Stimulated activated CD4-positive, alpha-beta T cell treated with anti-CD3 and anti-CD28 coated beads, Interleukin-2, amount 100 ng/mL, for 4 hours (primary cell): ENCODE data around the gene ZNF334.

Experiments used
- DNase-seq: peaks from one replicate; pipeline ENCODE4 v3.0.0-alpha.2; 2020; ENCODE audit warnings: low read depth

The ZNF334 gene

DNA sequence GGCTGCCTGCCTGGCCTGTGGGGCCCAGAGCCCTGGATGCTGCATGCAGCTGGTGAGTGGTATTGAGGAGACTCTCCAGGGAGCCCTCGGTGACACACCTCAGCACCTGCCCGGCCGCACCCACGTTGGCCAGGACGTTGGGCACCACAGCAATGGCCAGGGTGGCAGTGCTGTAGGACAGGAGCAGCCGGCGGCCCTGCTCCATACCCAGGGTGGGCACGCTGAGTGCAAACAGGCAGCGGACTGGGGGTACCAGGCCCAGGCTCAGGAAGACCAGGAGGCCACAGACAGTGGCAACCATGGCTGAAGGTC, 32.4 kb upstream of the ZNF334 start:
- DNase-seq = no peak

DNA sequence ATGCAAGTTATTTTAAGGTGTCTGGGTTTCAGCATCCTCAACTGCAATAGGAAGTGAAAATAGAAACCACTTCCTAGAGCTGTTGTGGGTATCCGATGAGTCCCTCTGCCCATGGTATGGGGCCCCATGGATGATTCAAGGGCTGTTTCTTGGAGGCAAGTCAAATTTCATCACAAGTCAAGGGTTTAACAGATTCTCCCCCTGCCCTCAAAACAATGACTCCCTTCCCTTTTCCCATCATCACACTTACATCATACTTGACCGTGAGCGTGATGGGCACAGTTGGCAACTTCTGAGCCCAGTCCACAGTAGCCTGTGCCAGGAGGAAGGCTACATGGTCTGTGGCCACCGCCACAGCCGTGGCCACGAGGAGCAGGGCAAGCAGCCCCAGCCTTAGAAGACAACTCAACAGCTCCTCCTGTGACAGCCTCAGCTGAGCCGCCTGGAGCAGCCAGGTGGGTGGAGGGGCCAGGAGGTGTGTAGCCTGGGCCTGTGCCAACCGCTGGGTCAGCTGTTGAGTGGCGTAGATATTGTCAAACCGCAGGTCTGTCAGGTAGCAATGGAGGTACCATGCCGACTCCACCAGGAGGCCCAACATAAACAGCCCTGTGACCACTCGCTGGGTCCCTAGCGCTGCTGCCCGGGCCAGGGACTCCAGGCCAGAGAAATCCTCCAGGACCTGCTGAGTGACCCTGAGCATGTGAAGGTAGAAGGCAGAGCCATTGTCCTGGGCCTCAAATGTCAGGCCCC, 31.9 kb upstream of the ZNF334 start:
- DNase-seq = no peak

DNA sequence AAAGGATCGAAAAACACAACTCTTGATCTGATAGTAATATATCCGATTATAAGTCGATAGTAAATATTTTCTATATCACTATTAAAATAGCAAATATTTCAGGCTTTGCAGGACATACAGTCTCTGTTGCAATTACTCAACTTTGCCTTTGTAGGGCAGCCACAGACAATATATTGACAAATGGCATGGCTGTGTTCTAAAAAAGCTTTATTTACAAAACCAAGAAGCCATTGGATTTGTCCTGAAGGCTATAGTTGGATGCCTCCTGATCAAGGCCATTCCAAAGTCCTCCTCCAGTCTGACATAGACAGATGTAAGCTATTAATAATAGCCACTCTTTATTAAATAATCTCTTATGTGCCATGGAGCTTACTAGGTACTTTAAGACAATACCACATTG, 31.2 kb upstream of the ZNF334 start:
- no peak for DNase-seq

DNA sequence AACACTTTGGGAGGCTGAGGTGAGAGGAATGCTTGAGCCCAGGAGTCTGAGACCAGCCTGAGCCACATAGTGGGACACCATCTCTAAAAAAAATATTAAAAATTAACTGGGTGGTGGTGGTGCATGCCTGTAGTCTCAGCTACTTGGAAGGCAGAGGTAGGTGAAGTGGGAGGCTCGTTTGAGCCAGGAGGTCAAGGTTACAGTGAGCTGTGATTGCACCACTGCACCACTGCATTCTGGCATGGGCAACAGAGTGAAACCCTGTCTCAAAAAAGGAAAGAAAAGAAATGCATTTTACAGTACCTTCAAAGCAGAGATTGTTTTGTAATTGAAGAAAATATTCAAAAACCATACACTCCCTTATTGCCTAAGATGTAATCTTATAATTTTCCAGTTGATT, 30.6 kb upstream of the ZNF334 start:
- DNase-seq = no peak

DNA sequence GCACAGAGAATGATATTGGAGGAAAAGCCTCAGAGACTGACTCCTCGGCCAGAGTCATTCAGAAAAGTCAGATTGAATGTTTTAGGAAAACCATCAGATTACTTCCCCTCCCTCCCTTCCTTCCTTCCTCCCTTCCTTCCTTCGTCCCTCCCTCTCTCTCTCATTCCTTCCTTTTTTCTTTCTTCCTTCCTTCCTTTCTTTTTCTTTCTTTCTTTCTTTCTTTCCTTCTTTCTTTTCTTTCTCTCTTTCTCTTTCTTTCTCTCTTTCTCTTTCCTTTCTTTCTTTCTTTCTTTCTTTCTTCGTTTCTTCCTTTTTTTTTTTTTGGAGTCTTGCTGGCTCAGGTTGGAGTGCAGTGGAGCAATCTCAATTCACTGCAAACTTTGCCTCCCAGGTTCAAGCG, 29.7 kb upstream of the ZNF334 start:
- no peak for DNase-seq

- no peak for DNase-seq
These were observed 28.0 kb upstream of the ZNF334 start for GRCh38 chr20:46541229-46541935.

DNA sequence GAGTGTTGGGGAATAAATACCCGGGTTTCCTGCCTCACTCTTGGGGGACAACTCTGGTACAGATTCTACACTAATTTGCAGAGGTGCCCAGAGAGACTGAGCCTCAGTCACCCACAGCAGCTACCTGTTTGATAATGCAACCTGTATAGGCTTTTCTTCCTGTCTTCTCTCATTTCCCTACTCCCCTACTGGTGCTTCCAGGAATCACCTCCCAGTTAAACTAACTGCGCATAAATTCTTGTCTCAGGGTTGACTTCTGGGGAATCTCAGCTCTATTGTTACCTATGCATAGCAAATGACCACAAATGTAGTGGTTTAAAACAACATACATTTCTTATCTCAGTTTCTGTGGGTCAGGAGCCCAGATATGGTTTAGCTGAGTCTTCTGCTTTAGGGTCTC, 25.8 kb upstream of the ZNF334 start:
- DNase-seq = no peak

- DNase-seq = no peak
These were observed 17.3 kb upstream of the ZNF334 start for GRCh38 chr20:46530640-46531039.

DNA sequence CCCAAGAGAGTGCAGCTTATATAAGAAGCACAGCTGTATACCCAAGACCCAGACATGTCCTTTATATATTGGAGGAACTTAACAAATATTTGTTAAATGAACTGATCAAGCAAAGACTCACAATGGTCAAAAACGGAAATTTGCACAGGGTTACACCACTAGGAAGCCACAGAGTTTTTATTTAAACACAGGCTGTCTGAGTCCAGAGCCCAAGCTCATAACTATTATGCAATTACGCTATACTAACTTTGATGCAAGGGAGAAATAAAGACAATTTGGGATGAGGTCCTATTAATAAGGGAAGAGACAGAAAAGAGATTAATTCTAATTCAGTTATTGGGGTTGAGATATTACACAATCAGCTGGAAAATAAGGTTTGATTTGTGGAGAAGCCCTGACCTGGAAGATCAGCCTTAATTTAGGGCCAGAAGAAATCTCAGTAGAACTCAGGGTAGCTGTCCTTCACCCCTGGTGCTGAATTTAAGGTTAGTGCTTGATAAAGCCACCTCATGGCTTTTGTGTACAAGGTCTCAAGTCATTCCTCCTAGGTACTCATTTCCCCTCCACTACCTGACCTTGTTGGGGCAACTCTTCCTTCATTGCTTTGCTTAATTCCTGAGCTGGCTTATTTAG, 10.5 kb upstream of the ZNF334 start:
- no peak for DNase-seq

DNA sequence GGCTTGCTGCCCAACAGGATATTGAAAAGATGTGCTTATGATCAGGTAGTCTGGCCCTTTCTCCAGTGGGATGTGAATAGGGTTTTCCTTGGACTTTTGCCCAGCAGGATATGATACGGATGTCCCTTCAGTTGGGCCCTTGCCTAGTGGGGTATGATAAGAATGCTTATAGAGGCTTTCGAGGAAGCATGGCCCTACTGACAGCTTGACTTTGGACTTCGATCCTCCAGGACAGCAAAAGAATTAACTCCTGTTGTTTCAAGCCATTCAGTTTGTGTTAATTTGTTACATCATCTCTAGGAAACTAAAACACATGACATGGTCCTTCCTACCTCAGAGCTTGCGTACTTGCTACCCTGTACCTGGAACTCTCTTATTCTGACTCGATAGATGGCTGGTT, 9.7 kb upstream of the ZNF334 start:
- no peak for DNase-seq

GRCh38 chr20:46520976-46521579, 7.7 kb upstream of the ZNF334 start:
- DNase-seq = peak; percentile 9

- no peak for DNase-seq
These were observed 7.2 kb upstream of the ZNF334 start for GRCh38 chr20:46520540-46520939.

DNA sequence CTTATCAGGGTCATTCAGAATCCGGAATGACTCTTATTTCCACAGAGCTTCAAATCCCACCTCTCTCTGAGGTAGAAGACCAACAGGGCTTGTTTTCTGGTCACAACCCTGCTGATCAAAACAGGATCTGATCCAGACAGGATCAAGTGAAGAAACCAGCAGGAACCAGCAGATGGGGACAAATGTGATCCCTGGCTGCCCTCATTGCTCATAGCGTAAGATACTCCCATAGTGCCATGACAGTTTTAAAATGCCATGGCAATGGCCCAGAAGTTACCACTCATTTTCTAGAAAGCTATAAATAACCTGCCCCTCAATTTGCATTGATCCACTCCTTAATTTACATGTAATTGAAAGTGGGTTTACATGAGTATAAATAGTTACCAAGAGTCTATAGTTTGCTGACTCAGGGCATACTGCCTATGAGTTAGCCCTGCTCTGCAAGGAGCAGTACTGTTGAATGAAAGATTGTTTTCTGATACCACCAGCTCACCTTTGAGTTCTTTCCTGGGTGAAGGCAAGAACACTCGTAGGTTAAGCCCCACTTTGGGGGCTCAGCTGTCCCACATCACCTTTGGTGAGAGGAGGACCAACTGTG, 6.2 kb upstream of the ZNF334 start:
- no peak for DNase-seq

DNA sequence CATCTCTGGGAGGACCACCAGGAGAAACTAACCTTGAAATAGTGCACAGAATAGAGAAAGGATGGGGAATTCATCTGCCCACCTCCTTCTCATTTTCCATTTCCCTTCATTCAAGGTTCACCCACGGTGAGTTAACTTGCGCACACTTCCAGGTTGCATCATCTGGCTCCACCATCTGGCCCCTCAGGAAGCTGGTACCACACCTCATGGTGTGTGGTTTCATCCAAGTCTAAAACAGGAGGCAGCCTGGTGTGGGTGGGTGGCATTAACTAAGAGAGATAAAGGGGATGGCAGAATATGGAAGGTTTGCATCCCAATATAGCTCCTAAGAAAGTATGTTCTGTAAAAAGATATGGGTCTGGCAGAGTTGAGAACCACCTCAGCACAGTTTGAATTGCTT, 3.8 kb downstream of the ZNF334 start:
- no peak for DNase-seq

DNA sequence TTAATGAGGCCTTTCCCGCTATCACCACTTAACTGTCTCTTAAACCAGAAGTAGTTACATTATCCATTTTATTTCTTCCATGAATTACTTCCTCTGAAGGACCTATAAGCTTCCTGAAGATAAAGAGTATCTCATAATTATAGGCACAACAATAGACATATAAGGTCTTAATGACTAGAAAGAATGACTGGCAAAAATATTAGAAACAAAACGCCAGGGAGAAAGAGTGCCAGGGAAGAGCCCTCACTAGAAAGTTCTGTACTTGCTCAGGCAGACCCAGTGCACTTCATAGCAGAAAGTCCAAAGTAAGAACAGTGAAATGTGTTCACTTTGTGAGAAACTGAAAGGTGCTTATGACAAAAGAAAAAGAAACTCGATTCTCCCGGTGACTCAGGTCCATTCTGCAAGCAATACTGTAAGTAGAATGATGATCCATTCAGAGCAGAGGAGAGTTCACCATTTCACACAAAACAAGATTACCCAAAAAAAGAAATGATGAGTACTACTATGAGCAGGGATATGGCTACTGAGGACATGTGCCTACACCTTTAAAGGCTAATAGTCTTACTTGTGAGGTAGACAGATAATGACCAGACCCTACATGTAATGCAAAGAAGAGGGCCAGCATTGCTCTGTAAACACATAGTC, 5.5 kb downstream of the ZNF334 start:
- DNase-seq = no peak

- no peak for DNase-seq
These were observed 7.9 kb downstream of the ZNF334 start for GRCh38 chr20:46505506-46505905.

DNA sequence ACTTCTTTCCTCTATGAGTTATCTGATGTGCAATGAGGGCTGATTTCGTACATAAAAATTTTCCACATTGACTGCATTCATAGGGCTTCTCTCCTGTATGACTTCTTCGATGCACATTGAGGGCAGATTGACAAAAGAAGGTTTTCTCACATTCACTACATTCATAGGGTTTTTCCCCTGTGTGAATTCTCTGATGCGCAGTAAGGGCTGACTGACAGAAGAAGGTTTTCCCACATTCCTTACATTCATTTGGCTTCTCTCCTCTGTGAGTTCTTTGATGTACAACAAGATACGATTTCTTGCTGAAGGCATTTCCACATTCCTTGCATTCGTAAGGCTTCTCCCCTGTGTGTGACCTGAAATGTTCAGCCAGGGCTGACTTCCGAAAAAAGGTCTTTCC, 11.4 kb downstream of the ZNF334 start:
- no peak for DNase-seq

DNA sequence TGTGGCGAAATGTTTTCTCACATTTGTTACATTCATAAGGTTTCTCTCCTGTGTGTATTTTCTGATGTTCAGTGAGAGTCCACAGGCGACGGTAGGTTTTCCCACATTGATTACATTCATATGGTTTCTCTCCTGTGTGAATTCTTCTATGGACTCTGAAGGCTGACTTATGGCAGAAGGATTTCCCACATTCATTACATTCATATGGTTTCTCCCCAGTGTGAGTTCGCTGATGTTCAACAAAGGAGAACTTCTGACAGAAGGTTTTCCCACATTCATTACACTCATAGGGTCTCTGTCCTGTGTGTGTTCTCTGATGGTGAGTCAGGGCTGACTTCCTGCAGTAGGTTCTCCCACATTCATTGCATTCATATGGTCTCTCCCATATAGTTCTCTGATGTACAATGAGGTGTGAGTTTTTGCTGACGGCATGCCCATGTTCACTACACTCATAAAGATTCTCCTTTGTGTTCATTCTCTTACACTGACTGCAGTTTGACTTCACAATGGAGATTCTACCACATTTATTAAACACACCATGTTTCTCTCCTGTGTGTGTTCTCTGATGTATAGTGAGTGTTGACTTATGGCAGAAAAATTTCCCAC, 11.9 kb downstream of the ZNF334 start:
- DNase-seq = no peak

DNA sequence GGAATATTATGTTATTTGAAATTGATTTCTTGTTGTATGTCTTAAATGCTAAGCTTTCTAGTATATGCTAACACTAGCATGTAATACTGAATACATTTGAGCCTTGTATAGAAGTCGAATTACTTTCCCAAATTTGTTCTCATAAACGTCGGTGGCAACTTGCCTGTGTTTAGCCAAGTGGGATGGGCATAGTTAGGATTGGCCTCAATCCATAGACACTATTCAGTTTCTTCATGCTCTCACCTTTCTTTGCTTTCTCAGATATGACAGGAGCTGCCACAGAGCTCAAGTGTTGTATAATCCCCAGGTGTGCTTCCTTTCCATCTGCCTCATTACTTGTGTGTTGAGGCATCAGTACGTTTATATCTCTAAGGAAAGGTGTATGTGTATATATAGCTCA, 19.3 kb downstream of the ZNF334 start:
- no peak for DNase-seq

DNA sequence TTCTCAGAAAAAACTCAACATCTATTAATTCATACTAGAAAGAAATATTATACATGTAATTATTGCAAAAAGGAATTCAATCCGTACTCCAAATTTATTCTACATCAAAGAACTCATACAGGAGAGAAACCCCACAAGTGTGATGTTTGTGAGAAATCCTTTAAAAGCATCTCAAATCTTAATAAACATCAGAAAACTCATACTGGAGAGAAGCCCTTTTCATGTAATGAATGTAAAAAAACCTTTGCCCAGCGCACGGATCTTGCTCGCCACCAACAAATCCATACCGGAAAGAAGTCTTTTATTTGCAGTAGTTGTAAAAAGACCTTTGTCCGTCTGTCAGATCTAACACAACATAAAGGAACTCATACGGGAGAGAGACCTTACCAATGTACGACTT, 22.0 kb downstream of the ZNF334 start:
- no peak for DNase-seq

- DNase-seq = no peak
These were observed 24.9 kb downstream of the ZNF334 start for GRCh38 chr20:46488451-46488850.

DNA sequence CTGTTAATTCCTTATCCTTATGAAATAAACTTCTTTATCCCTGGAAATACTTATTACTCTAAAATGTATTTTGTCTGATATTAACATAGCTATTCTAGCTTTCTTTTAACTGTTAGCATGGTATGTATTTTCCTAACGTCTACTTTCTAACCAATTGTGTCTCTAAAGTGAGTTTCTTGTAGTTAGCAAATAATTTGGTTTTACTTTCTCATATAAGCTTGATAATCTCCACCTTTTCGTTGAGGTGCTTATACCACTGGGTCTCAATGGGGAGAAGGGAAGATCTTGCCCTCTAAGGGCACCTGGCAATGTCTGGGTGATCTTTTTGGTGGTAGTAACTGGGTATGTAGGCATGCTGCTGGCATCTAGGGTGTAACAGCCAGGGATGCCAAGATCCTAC, 25.7 kb downstream of the ZNF334 start:
- no peak for DNase-seq
